ENCODE data around the gene FGD4.

DNA sequence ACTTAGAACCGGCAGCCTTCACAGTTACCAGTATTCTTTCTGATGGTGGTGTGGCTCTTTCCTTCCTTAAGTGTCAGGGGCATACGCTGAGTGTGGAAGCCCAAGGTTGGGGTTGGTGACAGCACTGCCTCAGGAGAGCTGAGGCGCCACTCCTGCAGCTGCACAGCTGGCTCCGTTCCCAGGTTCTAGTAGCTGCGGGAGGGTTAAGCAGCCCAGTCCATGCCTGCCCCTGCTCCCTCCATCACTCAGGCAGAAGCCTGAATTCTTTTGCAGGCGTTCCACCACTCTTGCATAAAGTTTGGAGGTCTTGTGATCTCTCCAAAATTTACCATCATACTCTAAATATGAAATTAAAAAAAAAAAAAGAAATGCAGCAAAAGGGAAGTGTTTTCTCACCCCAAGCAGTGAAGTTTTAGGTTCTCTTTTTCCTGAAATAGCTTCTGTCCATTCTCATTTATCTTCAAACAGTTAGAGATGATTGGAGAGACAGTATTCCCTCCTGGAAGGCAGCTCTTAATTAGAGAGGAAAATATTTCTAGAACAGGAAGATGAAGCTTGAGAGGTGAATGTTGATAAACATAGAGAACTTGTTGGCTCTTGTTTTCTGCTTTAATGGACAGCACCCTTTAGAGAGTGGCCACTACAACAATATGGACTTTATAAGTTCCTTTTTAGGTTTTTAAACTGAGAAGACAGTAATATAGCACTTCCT lies 136.1 kb downstream of the FGD4 start:
- TF ChIP-seq POLR2AphosphoS5 (IDR thresholded peaks at IDR 0.05) (no peak), EP300 (IDR thresholded peaks at IDR 0.05) (no peak), POLR2A (IDR thresholded peaks at IDR 0.05) (no peak)
- TF ChIP-seq, protein P1, sequence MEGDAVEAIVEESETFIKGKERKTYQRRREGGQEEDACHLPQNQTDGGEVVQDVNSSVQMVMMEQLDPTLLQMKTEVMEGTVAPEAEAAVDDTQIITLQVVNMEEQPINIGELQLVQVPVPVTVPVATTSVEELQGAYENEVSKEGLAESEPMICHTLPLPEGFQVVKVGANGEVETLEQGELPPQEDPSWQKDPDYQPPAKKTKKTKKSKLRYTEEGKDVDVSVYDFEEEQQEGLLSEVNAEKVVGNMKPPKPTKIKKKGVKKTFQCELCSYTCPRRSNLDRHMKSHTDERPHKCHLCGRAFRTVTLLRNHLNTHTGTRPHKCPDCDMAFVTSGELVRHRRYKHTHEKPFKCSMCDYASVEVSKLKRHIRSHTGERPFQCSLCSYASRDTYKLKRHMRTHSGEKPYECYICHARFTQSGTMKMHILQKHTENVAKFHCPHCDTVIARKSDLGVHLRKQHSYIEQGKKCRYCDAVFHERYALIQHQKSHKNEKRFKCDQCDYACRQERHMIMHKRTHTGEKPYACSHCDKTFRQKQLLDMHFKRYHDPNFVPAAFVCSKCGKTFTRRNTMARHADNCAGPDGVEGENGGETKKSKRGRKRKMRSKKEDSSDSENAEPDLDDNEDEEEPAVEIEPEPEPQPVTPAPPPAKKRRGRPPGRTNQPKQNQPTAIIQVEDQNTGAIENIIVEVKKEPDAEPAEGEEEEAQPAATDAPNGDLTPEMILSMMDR (IDR thresholded peaks at IDR 0.05), result no peak
